OCI-LY3 (cell line): ENCODE data around the gene F13A1.

Experiments used
- H2AFZ ChIP-seq: fragments of 200-600, 300-600 bp; shearing (Covaris generic); 2 replicates; pipeline ENCODE4 v1.6.0; 2014; ENCODE audit warnings: antibody characterized with exemption, low read depth, low read length
- H3K27ac ChIP-seq: fragments of 200-600, 300-600 bp; sonication (generic); 2 replicates; pipeline ENCODE4 v1.5.1; 2014; ENCODE audit warnings: mild to moderate bottlenecking, low read length, moderate library complexity, mixed read lengths
- H3K27me3 ChIP-seq: fragments of 200-600, 300-600 bp; sonication (generic); 2 replicates; pipeline ENCODE4 v1.6.1; 2014; ENCODE audit warnings: low read depth, low read length, mixed read lengths
- H3K36me3 ChIP-seq: fragments of 200-600, 300-600 bp; sonication (generic); replicated peaks from 2 replicates; pipeline ENCODE3; 2014; ENCODE audit warnings: low read depth, low read length, mixed read lengths
- H3K4me1 ChIP-seq: fragments of 300-600, 200-600 bp; sonication (generic); 2 replicates; pipeline ENCODE4 v1.6.1; 2014; ENCODE audit warnings: low read length, mixed read lengths
- H3K4me2 ChIP-seq: fragments of 200-600, 300-600 bp; sonication (generic); 2 replicates; pipeline ENCODE4 v1.6.1; 2014; ENCODE audit warnings: low read length, mixed read lengths
- H3K4me3 ChIP-seq: fragments of 300-600, 200-600 bp; sonication (generic); 2 replicates; pipeline ENCODE4 v1.5.1; 2014; ENCODE audit warnings: antibody characterized with exemption, mild to moderate bottlenecking, low read length, moderate library complexity
- H3K79me2 ChIP-seq: fragments of 300-600, 200-600 bp; shearing (Covaris generic); 2 replicates; pipeline ENCODE4 v1.6.1; 2014; ENCODE audit warnings: mild to moderate bottlenecking, low read length, mixed read lengths
- H3K9ac ChIP-seq: fragments of 300-600, 200-600 bp; shearing (Covaris generic); 2 replicates; pipeline ENCODE4 v1.6.0; 2014; ENCODE audit warnings: mild to moderate bottlenecking, low read length, moderate library complexity
- H3K9me3 ChIP-seq: fragments of 200-600, 300-600 bp; shearing (Covaris generic); 2 replicates; pipeline ENCODE4 v1.6.1; 2014; ENCODE audit warnings: low read length, mixed read lengths; ENCODE audit not compliant: insufficient read depth
- H4K20me1 ChIP-seq: fragments of 200-600, 300-600 bp; sonication (generic); 2 replicates; pipeline ENCODE4 v1.6.1; 2016; ENCODE audit warnings: low read length, mixed read lengths; ENCODE audit not compliant: insufficient read depth
- EZH2phosphoT487 ChIP-seq: fragments of 200-600 bp; shearing (Covaris generic); IDR thresholded peaks from 2 replicates; pipeline ENCODE4 v1.6.1; 2018; ENCODE audit warnings: antibody characterized with exemption, mixed run types, low read depth
- TF ChIP-seq, protein P1 (sequence below): fragments of 200-600, 300-600 bp; sonication (generic); IDR thresholded peaks from 2 replicates; pipeline ENCODE4 v1.5.1; 2014; ENCODE audit warnings: antibody characterized with exemption, low read length, low read depth

F13A1 gene

DNA sequence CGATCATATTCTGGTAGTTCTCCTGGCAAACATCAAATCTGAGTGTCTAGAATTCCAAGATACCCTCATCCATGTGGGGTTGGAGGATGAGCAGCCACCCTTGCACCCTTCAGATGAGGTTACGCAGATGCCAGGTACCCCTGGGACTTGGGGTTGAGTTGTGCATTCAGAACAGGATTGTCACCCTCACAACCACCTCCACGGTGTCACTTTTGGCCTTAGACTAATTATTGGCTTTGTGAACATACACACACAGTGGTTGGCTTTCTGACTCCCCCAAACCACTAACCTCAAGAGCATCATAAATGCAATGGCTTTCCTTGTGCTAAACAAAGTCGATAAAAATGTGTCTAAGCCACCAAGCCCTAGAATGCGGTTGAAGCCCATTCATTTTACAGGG lies 2.9 kb upstream of the F13A1 start:
- no peaks in the 10 kb centered on the region for H3K79me2 ChIP-seq
- H3K9me3 ChIP-seq = no peaks in the 10 kb centered on the region
- H4K20me1 ChIP-seq = no peaks in the 10 kb centered on the region
- peaks cover 12% of the 10 kb centered on the region for H3K4me1 ChIP-seq
- H3K4me3 ChIP-seq = no peak overlapping the region
- no peak overlapping the region for H3K4me2 ChIP-seq
- H3K27me3 ChIP-seq = peaks cover 31% of the 10 kb centered on the region
- H3K36me3 ChIP-seq = no peaks in the 10 kb centered on the region
- no peak overlapping the region for H2AFZ ChIP-seq
- no peak overlapping the region for H3K27ac ChIP-seq
- H3K9ac ChIP-seq = no peak overlapping the region
- no peak for TF ChIP-seq EZH2phosphoT487
- TF ChIP-seq, protein P1, sequence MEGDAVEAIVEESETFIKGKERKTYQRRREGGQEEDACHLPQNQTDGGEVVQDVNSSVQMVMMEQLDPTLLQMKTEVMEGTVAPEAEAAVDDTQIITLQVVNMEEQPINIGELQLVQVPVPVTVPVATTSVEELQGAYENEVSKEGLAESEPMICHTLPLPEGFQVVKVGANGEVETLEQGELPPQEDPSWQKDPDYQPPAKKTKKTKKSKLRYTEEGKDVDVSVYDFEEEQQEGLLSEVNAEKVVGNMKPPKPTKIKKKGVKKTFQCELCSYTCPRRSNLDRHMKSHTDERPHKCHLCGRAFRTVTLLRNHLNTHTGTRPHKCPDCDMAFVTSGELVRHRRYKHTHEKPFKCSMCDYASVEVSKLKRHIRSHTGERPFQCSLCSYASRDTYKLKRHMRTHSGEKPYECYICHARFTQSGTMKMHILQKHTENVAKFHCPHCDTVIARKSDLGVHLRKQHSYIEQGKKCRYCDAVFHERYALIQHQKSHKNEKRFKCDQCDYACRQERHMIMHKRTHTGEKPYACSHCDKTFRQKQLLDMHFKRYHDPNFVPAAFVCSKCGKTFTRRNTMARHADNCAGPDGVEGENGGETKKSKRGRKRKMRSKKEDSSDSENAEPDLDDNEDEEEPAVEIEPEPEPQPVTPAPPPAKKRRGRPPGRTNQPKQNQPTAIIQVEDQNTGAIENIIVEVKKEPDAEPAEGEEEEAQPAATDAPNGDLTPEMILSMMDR = no peak

DNA sequence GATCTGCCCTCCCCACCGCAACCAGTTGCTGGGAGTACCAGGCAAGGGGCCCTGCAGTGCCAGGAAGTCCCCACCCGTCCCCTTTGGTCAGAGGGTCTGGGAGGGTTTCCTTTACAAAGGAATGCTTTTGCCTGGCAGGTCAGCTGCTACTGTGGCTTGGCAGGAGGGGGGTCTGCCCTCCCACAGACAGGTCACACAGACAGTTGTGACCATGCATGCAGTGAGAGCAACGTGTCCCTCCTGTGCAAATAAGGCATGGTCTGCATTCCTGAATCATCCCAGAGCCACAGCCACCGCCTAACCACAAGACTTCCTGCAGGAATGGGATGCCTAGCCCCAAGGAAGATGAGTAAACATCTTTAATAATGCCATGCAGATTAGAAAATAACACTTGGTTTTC lies 439 bp upstream of the F13A1 start:
- Histone ChIP-seq H3K4me3 (peak overlapping the region; percentile 73; the same call in 1 of the 2 replicates), H3K4me1 (peaks cover 12% of the 10 kb centered on the region), H3K9ac (no peak overlapping the region), H3K27me3 (peaks cover 31% of the 10 kb centered on the region), H4K20me1 (no peaks in the 10 kb centered on the region), H3K79me2 (no peaks in the 10 kb centered on the region), H3K4me2 (peak overlapping the region; percentile 90), H3K27ac (no peak overlapping the region), H2AFZ (no peak overlapping the region), H3K9me3 (no peaks in the 10 kb centered on the region), H3K36me3 (no peaks in the 10 kb centered on the region)
- no peak for TF ChIP-seq EZH2phosphoT487
- TF ChIP-seq, protein P1 = no peak

DNA sequence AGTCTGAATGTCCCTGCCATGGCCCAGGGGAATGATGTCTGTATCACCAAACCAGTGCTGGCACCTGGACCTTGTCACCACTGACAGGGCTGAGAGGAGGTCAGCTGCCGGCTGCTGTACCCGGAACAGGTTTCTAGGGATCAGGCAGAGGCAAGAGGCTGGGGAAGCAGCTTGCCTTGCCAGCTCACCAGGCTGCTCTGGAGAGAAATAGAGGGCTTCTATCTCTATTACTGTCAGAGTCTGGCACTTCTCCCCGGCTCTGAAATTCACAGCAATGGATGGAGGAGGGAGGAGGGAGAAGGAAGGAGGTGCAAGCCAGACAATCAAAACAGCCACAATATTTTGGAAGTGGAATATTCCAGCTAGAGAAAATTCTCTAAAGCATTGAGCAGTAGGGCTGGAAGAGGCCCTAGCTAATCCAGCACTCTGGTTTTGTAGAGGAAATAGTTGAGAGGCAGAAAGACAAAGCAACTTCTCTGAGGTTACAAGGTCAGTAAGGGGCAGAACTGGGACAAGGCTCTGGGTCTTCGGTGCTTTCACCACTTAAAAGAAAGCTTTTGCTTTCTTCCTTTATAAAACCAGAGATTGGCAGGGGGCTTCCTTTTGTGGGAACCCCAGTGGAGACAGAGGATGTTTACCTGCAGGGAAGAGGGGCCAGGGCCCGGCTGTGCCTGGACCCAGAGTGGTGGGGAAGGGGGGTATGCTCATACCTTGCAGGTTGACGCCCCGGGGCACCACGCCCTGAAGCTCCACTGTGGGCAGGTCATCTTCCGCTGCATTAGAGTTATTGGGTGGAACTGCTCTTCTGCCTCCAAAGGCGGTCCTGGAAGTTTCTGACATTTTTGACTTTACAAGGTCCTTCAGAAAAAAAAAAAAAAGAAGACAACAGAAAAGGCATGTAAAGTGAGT lies 2.4 kb downstream of the F13A1 start:
- no peak overlapping the region for H3K9ac ChIP-seq
- H3K79me2 ChIP-seq = no peaks in the 10 kb centered on the region
- no peak overlapping the region for H3K27ac ChIP-seq
- H3K4me1 ChIP-seq = peaks cover 12% of the 10 kb centered on the region
- no peaks in the 10 kb centered on the region for H3K36me3 ChIP-seq
- H3K27me3 ChIP-seq = peaks cover 31% of the 10 kb centered on the region
- no peak overlapping the region for H3K4me2 ChIP-seq
- no peak overlapping the region for H3K4me3 ChIP-seq
- TF ChIP-seq EZH2phosphoT487 = no peak
- TF ChIP-seq, protein P1 = no peak
- H2AFZ ChIP-seq = no peak overlapping the region
- H3K9me3 ChIP-seq = no peaks in the 10 kb centered on the region
- H4K20me1 ChIP-seq = no peaks in the 10 kb centered on the region

DNA sequence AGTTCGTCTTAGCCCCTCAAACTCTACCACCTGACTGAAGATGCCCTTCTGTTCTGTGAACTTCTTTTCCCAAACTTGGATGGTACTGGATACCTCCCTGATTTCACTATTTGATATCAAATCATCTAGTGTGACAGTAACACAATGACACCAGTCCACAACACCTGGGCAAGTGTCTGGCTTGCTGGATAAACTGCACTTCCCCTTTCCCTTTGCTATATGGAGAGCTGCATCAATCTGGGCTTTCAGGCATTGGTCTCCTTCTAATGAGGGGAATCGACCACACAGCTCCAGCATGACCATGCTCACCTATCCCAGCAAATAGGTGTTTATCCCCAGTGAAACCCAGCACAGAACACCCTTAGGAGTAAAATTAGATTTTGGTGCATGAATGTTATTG lies 3.1 kb downstream of the F13A1 start:
- Histone ChIP-seq H3K9ac (no peak overlapping the region), H3K4me1 (peaks cover 12% of the 10 kb centered on the region), H3K27ac (no peak overlapping the region), H3K4me3 (no peak overlapping the region), H3K4me2 (no peak overlapping the region), H3K9me3 (no peaks in the 10 kb centered on the region), H3K79me2 (no peaks in the 10 kb centered on the region), H4K20me1 (no peaks in the 10 kb centered on the region), H3K27me3 (peaks cover 30% of the 10 kb centered on the region), H3K36me3 (no peaks in the 10 kb centered on the region), H2AFZ (no peak overlapping the region)
- no peak for TF ChIP-seq EZH2phosphoT487
- TF ChIP-seq, protein P1 = no peak
